ENCODE data around the gene FLNC.

GRCh38 chr7:128894101-128894440 is 63.9 kb downstream of the FLNC start:
- TF ChIP-seq, protein P1, sequence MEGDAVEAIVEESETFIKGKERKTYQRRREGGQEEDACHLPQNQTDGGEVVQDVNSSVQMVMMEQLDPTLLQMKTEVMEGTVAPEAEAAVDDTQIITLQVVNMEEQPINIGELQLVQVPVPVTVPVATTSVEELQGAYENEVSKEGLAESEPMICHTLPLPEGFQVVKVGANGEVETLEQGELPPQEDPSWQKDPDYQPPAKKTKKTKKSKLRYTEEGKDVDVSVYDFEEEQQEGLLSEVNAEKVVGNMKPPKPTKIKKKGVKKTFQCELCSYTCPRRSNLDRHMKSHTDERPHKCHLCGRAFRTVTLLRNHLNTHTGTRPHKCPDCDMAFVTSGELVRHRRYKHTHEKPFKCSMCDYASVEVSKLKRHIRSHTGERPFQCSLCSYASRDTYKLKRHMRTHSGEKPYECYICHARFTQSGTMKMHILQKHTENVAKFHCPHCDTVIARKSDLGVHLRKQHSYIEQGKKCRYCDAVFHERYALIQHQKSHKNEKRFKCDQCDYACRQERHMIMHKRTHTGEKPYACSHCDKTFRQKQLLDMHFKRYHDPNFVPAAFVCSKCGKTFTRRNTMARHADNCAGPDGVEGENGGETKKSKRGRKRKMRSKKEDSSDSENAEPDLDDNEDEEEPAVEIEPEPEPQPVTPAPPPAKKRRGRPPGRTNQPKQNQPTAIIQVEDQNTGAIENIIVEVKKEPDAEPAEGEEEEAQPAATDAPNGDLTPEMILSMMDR (IDR thresholded peaks at IDR 0.05): no peak
- TF ChIP-seq POLR2A (IDR thresholded peaks at IDR 0.05): no peak

Data from heart left ventricle (tissue), 13 donors.